ENCODE results near the gene FKBP5. TPM values are rescaled to one million over a fixed set of nuclear protein-coding genes. Genes with fewer than 3 reads are reported as not detected.

Gene FKBP5
- total RNA-seq, 1 donor from 2014 or later, result 17.1 TPM

DNA sequence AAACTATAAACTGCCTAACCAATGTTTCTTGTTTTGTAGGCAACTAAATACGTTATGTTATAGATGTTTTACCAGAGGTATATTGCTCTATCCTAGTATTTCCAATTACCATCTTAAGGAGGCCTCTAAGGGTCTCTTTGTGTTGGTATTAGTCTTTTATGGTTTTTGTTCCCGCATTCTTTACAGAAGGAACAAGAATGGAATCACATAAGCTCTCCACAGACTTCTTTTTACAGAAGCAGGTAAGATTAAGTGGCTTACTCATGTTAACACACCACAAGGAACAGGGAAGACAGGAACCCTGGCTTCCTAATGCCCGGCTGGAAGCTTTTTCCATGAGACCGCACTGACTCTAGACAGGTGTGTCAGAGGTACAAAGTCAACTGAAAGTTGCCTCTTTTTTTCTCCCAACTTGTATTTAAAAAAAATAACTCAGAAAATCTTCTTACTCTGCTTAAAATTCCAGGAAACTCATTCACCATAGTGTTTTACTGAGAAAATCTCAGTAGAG lies 55.1 kb downstream of the FKBP5 start:
- no peaks in the 10 kb centered on the region for H3K27me3 Mint-ChIP-seq
- no peak overlapping the region for H3K27ac Mint-ChIP-seq
- ChIA-PET CTCF (interaction anchor here (0.6 kb wide), 1 partner anchor 103 kb away, joined by 4 read pairs; no protein-coding TSS in a partner anchor), POLR2A (interaction anchor here (0.6 kb wide), 1 partner anchor 65 kb away, joined by 3 read pairs; no protein-coding TSS in a partner anchor)
- TF ChIP-seq, protein P1, sequence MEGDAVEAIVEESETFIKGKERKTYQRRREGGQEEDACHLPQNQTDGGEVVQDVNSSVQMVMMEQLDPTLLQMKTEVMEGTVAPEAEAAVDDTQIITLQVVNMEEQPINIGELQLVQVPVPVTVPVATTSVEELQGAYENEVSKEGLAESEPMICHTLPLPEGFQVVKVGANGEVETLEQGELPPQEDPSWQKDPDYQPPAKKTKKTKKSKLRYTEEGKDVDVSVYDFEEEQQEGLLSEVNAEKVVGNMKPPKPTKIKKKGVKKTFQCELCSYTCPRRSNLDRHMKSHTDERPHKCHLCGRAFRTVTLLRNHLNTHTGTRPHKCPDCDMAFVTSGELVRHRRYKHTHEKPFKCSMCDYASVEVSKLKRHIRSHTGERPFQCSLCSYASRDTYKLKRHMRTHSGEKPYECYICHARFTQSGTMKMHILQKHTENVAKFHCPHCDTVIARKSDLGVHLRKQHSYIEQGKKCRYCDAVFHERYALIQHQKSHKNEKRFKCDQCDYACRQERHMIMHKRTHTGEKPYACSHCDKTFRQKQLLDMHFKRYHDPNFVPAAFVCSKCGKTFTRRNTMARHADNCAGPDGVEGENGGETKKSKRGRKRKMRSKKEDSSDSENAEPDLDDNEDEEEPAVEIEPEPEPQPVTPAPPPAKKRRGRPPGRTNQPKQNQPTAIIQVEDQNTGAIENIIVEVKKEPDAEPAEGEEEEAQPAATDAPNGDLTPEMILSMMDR (IDR thresholded peaks at IDR 0.05), result no peak
- peaks cover 10% of the 10 kb centered on the region for H3K36me3 Mint-ChIP-seq (ENCODE audit: low read depth)
- no peaks in the 10 kb centered on the region for H3K4me1 Mint-ChIP-seq
- no peak for DNase-seq
- H3K4me3 Mint-ChIP-seq, result no peak overlapping the region
- no peaks in the 10 kb centered on the region for H3K9me3 Mint-ChIP-seq
- intact Hi-C loops (cut with micrococcal nuclease), result no loop called here
- no peak for ATAC-seq (ENCODE audit: low read depth)

DNA sequence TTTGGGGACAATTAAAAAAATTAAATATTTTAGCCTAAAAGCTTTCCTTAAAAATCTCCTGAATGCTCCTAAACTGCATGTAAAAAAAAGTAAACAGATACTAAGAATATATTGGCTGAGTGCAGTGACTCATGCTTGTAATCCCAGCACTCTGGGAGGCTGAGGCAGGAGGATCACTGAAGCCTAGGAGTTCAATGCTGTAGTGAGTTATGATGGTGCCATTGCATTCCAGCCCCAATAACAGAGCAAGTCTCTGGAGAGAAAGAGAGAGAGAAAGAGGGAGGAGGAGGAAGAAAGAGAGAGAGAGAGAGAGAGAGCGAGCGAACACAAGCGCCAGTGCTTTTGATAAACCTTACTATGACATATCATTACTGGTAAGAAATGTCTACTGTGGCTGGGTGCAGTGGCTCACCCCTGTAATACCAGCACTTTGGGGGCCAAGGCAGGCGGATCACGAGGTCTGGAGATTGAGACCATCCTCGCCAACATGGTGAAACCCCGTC lies 58.8 kb downstream of the FKBP5 start:
- Mint-ChIP-seq H3K4me3 (no peak overlapping the region), H3K4me1 (no peaks in the 10 kb centered on the region), H3K36me3 (ENCODE audit: low read depth) (peaks cover under 1% of the 10 kb centered on the region), H3K27me3 (no peaks in the 10 kb centered on the region), H3K9me3 (no peaks in the 10 kb centered on the region), H3K27ac (no peak overlapping the region)
- no peak for ATAC-seq (ENCODE audit: low read depth)
- intact Hi-C loops (cut with micrococcal nuclease), result no loop called here
- no peak for DNase-seq
- ChIA-PET CTCF (no interaction called here), POLR2A (no interaction called here)
- TF ChIP-seq, protein P1 (IDR thresholded peaks at IDR 0.05), result no peak

DNA sequence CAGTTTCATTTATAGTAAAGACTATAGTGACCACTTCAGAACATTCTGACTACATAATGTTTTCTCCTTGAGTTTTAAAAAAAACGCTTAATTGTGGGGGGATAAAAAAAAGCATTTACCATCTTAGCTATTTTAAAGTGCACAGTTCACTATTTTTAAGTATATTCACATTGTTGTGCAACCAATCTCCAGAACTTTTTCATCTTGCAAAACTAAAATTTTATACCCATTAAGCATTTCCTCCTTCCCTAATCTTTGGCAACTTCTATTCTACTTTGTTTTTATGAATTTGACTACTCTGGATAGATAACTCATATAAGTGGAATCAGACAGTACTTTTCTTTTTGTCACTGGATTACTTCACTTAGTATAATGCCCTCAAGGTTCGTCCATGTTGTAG lies 62.3 kb downstream of the FKBP5 start:
- ChIA-PET CTCF (no interaction called here), POLR2A (no interaction called here)
- no peaks in the 10 kb centered on the region for H3K27me3 Mint-ChIP-seq
- TF ChIP-seq, protein P1 (IDR thresholded peaks at IDR 0.05), result no peak
- DNase-seq, result no peak
- H3K4me1 Mint-ChIP-seq, result no peaks in the 10 kb centered on the region
- intact Hi-C loops (cut with micrococcal nuclease), result no loop called here
- ATAC-seq (ENCODE audit: low read depth), result no peak
- no peak overlapping the region for H3K27ac Mint-ChIP-seq
- H3K4me3 Mint-ChIP-seq, result no peak overlapping the region
- no peaks in the 10 kb centered on the region for H3K36me3 Mint-ChIP-seq (ENCODE audit: low read depth)
- no peaks in the 10 kb centered on the region for H3K9me3 Mint-ChIP-seq

DNA sequence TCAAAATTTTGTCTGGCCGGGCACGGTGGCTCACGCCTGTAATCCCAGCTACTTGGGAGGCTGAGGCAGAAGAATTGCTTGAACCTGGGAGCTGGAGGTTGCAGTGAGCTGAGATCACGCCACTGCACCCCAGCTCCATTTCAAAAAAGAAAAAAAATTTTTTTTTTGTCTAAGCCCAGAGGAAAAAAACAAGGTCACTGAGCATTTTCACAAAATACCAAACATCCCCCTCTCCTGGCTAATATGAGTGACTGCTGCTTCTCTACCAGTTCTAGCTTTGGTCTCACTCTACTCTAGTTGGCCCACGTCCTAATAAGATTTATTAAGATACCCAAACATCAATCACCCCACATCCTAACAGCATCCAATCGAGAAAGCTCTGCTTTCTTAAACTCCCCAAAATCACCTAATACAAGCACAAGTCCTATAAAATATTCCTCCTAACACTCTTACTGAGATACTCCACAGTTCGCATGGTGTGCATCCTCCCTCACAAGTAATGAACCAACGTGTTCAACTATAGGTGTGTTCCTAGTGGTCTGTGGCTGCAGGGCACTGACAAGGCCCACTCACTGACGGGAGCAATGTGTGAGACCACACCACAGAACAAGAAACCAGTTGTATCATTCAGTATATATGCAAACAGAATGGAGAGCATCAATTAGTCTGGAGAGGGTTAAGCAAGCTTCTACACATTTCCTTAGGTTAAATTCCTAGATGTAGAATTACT lies 64.2 kb downstream of the FKBP5 start:
- no peaks in the 10 kb centered on the region for H3K9me3 Mint-ChIP-seq
- ChIA-PET CTCF (interaction anchor here (0.9 to 1.4 kb wide), 3 partner anchors 42 to 112 kb away, joined by 3 to 5 read pairs (median 4); partner anchors contain the start of gene ARMC12), POLR2A (no interaction called here)
- intact Hi-C loops (cut with micrococcal nuclease), result no loop called here
- H3K27me3 Mint-ChIP-seq, result no peaks in the 10 kb centered on the region
- H3K36me3 Mint-ChIP-seq (ENCODE audit: low read depth), result peaks cover 3% of the 10 kb centered on the region
- H3K4me3 Mint-ChIP-seq, result no peak overlapping the region
- TF ChIP-seq, protein P1 (IDR thresholded peaks at IDR 0.05), result no peak
- no peak for DNase-seq
- no peaks in the 10 kb centered on the region for H3K4me1 Mint-ChIP-seq
- H3K27ac Mint-ChIP-seq, result no peak overlapping the region
- no peak for ATAC-seq (ENCODE audit: low read depth)

DNA sequence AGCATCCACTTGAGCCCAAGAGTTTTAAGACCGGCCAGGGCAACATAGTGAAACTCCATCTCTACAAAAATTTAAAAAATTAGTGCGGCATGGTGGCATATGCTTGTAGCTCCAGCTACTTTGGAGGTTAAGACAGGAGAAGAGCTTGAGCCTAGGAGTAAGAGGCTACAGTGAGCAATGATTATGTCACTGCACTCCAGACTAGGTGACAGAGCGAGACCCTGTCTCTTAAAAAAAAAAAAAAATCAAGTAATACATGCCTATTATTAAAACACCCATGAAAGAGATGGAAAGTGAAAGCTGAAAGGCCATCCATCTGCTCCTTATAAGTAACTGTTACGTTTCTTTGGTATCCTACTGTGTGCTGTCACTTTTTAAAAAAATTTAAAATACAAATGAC lies 66.4 kb downstream of the FKBP5 start:
- DNase-seq (no peak), ATAC-seq (ENCODE audit: low read depth) (no peak)
- ChIA-PET CTCF (interaction anchor here (3.2 kb wide), 1 partner anchor 115 kb away, joined by 15 read pairs; the partner anchor contains the start of gene ARMC12), POLR2A (interaction anchor here (0.7 kb wide), 1 partner anchor 59 kb away, joined by 3 read pairs; no protein-coding TSS in a partner anchor)
- Mint-ChIP-seq H3K4me1 (no peaks in the 10 kb centered on the region), H3K27ac (no peak overlapping the region), H3K27me3 (no peaks in the 10 kb centered on the region), H3K36me3 (ENCODE audit: low read depth) (peaks cover 15% of the 10 kb centered on the region), H3K4me3 (no peak overlapping the region), H3K9me3 (no peaks in the 10 kb centered on the region)
- TF ChIP-seq, protein P1 (IDR thresholded peaks at IDR 0.05), result no peak
- intact Hi-C loops (cut with micrococcal nuclease), result no loop called here

Data from activated B cell treated with CpG ODN at 0.5 μM for 24 hours (primary cell).